H1 (cell line): Measurements from ENCODE around the gene BCAS3. TPM values are rescaled to one million over a fixed set of nuclear protein-coding genes. Genes with fewer than 3 reads are reported as not detected.
A peak's percentile ranks its signal among the peaks of the same experiment; 100 is the strongest.

Experiments
- CTCF ChIA-PET: fragments of 300-600 bp; sonication (Branson Sonifier 250); formaldehyde crosslinking; loops from one replicate; lab custom pipeline; 2021; ENCODE audit not compliant: partially characterized antibody; lab: Charles Lee
- POLR2A ChIA-PET: fragments of 300-600 bp; sonication (Branson Sonifier 250); formaldehyde crosslinking; loops from one replicate; lab custom pipeline; 2021; ENCODE audit warnings: inconsistent platforms; ENCODE audit not compliant: partially characterized antibody; lab: Charles Lee
- DNase-seq, 2 experiments: peaks; one replicate each; pipeline versions ENCODE4 v3.0.0 to v3.0.0-alpha.2; 2010 to 2022; ENCODE audit warnings: low spot score in 2 of 2, low read depth in 1 of 2, mixed read lengths in 1 of 2
- FAIRE-seq: peaks from 2 replicates; lab custom pipeline; 2011; peaks lifted over from hg19 to GRCh38; lab: Jason Lieb, UNC
- H2AFZ ChIP-seq: 2 replicates; pipeline ENCODE4 v1.8.1; 2012; ENCODE audit warnings: low read length, inconsistent platforms
- H2AK5ac ChIP-seq: 2 replicates; pipeline ENCODE4 v1.6.1; 2013; ENCODE audit warnings: low read depth, low read length
- H2BK120ac ChIP-seq: replicated peaks from 2 replicates; pipeline ENCODE3; 2013; ENCODE audit warnings: low read depth, low read length, inconsistent platforms
- H2BK12ac ChIP-seq: 2 replicates; pipeline ENCODE4 v1.6.1; 2013; ENCODE audit warnings: low read depth, low read length
- H2BK15ac ChIP-seq: 2 replicates; pipeline ENCODE4 v1.6.1; 2013; ENCODE audit warnings: low read length
- H2BK20ac ChIP-seq: 2 replicates; pipeline ENCODE4 v1.6.1; 2013; ENCODE audit warnings: low read length
- H2BK5ac ChIP-seq: 2 replicates; pipeline ENCODE4 v1.6.1; 2013; ENCODE audit warnings: low read depth, low read length
- H3K14ac ChIP-seq: 2 replicates; pipeline ENCODE4 v1.6.1; 2013; ENCODE audit warnings: inconsistent platforms; ENCODE audit not compliant: insufficient read length
- H3K18ac ChIP-seq: 2 replicates; pipeline ENCODE4 v1.6.1; 2013; ENCODE audit warnings: low read length; ENCODE audit errors: extremely low read depth
- H3K23ac ChIP-seq: 2 replicates; pipeline ENCODE4 v1.6.1; 2013; ENCODE audit warnings: inconsistent platforms; ENCODE audit not compliant: insufficient read length
- H3K23me2 ChIP-seq: 2 replicates; pipeline ENCODE4 v1.6.1; 2013; ENCODE audit warnings: low read depth, low read length
- H3K27ac ChIP-seq: 2 replicates; pipeline ENCODE4 v1.6.1; 2011; ENCODE audit warnings: low read depth, low read length, inconsistent platforms
- H3K27me3 ChIP-seq, 4 experiments: replicated peaks in 1 of 4; 1 replicate in 1 of 4; 2 replicates in 3 of 4; pipeline versions ENCODE4 v1.6.1 to v1.8.1; 2011 to 2013; ENCODE audit warnings: low read length in 3 of 4, mild to moderate bottlenecking in 3 of 4, inconsistent platforms in 2 of 4, mixed read lengths in 2 of 4, moderate library complexity in 1 of 4; ENCODE audit not compliant: control insufficient read depth in 3 of 4, insufficient read depth in 3 of 4; ENCODE audit errors: extremely low read depth in 1 of 4
- H3K36me3 ChIP-seq, 4 experiments: 2 replicates each; pipeline versions ENCODE4 v1.6.1 to v1.8.1; 2011 to 2013; ENCODE audit warnings: mild to moderate bottlenecking in 4 of 4, low read length in 3 of 4, moderate library complexity in 2 of 4, control low read depth in 1 of 4, inconsistent platforms in 1 of 4; ENCODE audit not compliant: insufficient read depth in 4 of 4, control insufficient read depth in 2 of 4
- H3K4ac ChIP-seq: replicated peaks from 2 replicates; pipeline ENCODE3; 2013; ENCODE audit warnings: low read length, low read depth, mixed read lengths, inconsistent platforms; ENCODE audit not compliant: insufficient read length
- H3K4me1 ChIP-seq, 4 experiments: replicated peaks in 1 of 4; 1 replicate in 1 of 4; 2 replicates in 3 of 4; pipeline versions ENCODE4 v1.6.1 to v1.8.1; 2011 to 2013; ENCODE audit warnings: low read length in 3 of 4, inconsistent platforms in 2 of 4, mixed read lengths in 1 of 4; ENCODE audit not compliant: insufficient read depth in 4 of 4, control insufficient read depth in 3 of 4
- H3K4me2 ChIP-seq, 2 experiments: 2 replicates each; pipeline versions ENCODE4 v1.6.1 to v1.8.1; 2011 to 2013; ENCODE audit warnings: low read depth in 2 of 2, low read length in 2 of 2, control low read depth in 1 of 2, inconsistent platforms in 1 of 2, mild to moderate bottlenecking in 1 of 2; ENCODE audit not compliant: insufficient read depth in 1 of 2
- H3K4me3 ChIP-seq, 4 experiments: fragments of 200-600, 300-600 bp in 1 of 4; sonication (generic), shearing (Covaris generic), sonication (Bioruptor Twin) in 1 of 4; 2 replicates each; pipeline versions ENCODE4 v1.5.1 to v1.8.1; 2011 to 2016; ENCODE audit warnings: low read length in 4 of 4, low read depth in 3 of 4, control low read depth in 2 of 4, inconsistent platforms in 2 of 4, mild to moderate bottlenecking in 2 of 4, mixed read lengths in 1 of 4, moderate library complexity in 1 of 4; ENCODE audit not compliant: insufficient read depth in 2 of 4; ENCODE audit errors: extremely low read depth in 1 of 4
- H3K56ac ChIP-seq: replicated peaks from 2 replicates; pipeline ENCODE3; 2013; ENCODE audit warnings: low read depth, mild to moderate bottlenecking, mixed read lengths, low read length, inconsistent platforms; ENCODE audit not compliant: insufficient read length
- H3K79me1 ChIP-seq: 2 replicates; pipeline ENCODE4 v1.6.1; 2013; ENCODE audit warnings: low read depth, low read length, control low read depth
- H3K79me2 ChIP-seq, 2 experiments: 2 replicates each; pipeline versions ENCODE4 v1.6.1 to v1.8.1; 2012 to 2013; ENCODE audit warnings: low read length in 2 of 2, mild to moderate bottlenecking in 2 of 2, inconsistent platforms in 1 of 2; ENCODE audit not compliant: insufficient read depth in 2 of 2, control insufficient read depth in 1 of 2
- H3K9ac ChIP-seq, 4 experiments: replicated peaks in 1 of 4; 1 replicate in 1 of 4; 2 replicates in 3 of 4; pipeline versions ENCODE4 v1.6.1 to v1.8.1; 2011 to 2013; ENCODE audit warnings: low read depth in 3 of 4, low read length in 3 of 4, control low read depth in 2 of 4, mild to moderate bottlenecking in 2 of 4, moderate library complexity in 2 of 4, inconsistent platforms in 1 of 4; ENCODE audit errors: extremely low read depth in 1 of 4
- H3K9me3 ChIP-seq, 2 experiments: 2 replicates each; pipeline versions ENCODE4 v1.6.1 to v1.8.1; 2012 to 2013; ENCODE audit warnings: mild to moderate bottlenecking in 2 of 2, moderate library complexity in 2 of 2, control low read depth in 1 of 2, inconsistent platforms in 1 of 2, low read depth in 1 of 2, low read length in 1 of 2, mixed read lengths in 1 of 2; ENCODE audit not compliant: insufficient read depth in 2 of 2
- H4K20me1 ChIP-seq, 2 experiments: replicated peaks in 1 of 2; 2 replicates each; pipeline versions ENCODE3 to v1.8.1; 2011 to 2013; ENCODE audit warnings: inconsistent platforms in 2 of 2, low read length in 2 of 2, mild to moderate bottlenecking in 1 of 2; ENCODE audit not compliant: insufficient read depth in 2 of 2, control insufficient read depth in 1 of 2
- H4K5ac ChIP-seq: 2 replicates; pipeline ENCODE4 v1.6.1; 2013; ENCODE audit warnings: low read length, low read depth, mixed read lengths, inconsistent platforms; ENCODE audit not compliant: insufficient read length
- H4K8ac ChIP-seq: 2 replicates; pipeline ENCODE4 v1.8.0; 2013; ENCODE audit warnings: mild to moderate bottlenecking, moderate library complexity, low read length, inconsistent platforms; ENCODE audit not compliant: insufficient read depth; ENCODE audit errors: extremely low read depth
- H4K91ac ChIP-seq: replicated peaks from 2 replicates; pipeline ENCODE3; 2013; ENCODE audit warnings: low read length, mixed read lengths, inconsistent platforms; ENCODE audit not compliant: insufficient read length
- ASH2L ChIP-seq: fragments of 200-600, 300-600 bp; sonication (generic); IDR thresholded peaks from one replicate; pipeline ENCODE4 v1.7.1; 2017; ENCODE audit warnings: low read length
- BRCA1 ChIP-seq: IDR thresholded peaks from 2 replicates; pipeline ENCODE4 v1.6.1; 2012; ENCODE audit warnings: low read depth, low read length, improper control_type of control experiment
- CTCF ChIP-seq, 3 experiments: IDR thresholded peaks; 1 replicate in 2 of 3; 2 replicates in 1 of 3; pipeline versions ENCODE4 v1.5.1 to v1.6.1; 2011; ENCODE audit warnings: low read length in 3 of 3, mild to moderate bottlenecking in 3 of 3, inconsistent platforms in 2 of 3, low read depth in 1 of 3, moderate library complexity in 1 of 3; ENCODE audit not compliant: insufficient read depth in 1 of 3; ENCODE audit errors: control extremely low read depth in 1 of 3
- HDAC6 ChIP-seq: IDR thresholded peaks from one replicate; pipeline ENCODE4 v1.7.1; 2012; ENCODE audit warnings: low read depth, mild to moderate bottlenecking, inconsistent platforms, low read length, moderate library complexity
- PHF8 ChIP-seq: fragments of 200-600 bp; sonication (generic); conservative IDR thresholded peaks from 2 replicates; pipeline ENCODE4 v1.7.1; 2012; ENCODE audit warnings: low read depth, mild to moderate bottlenecking, inconsistent platforms, low read length, moderate library complexity
- TBP ChIP-seq: IDR thresholded peaks from 2 replicates; pipeline ENCODE4 v1.6.1; 2011; ENCODE audit warnings: low read depth, low read length, improper control_type of control experiment
- ZNF274 ChIP-seq: IDR thresholded peaks from 2 replicates; pipeline ENCODE4 v1.7.0; 2012; ENCODE audit warnings: low read length, borderline replicate concordance; ENCODE audit errors: extremely low read depth
- WGBS, 2 experiments: shearing (Covaris generic) in 1 of 2; methylation state at CpG; one replicate each; pipeline versions ENCODE4 v1.1.6 to v1.1.7; 2013 to 2015; ENCODE audit warnings: low lambda C conversion rate in 2 of 2, mixed read lengths in 2 of 2, inconsistent platforms in 1 of 2, low coverage in 1 of 2, missing lambda C conversion rate in 1 of 2; ENCODE audit not compliant: insufficient replicate concordance in 2 of 2, insufficient coverage in 1 of 2, insufficient read length in 1 of 2; ENCODE audit errors: extremely low coverage in 1 of 2, missing lambda C conversion rate in 1 of 2; 5-methylcytosine and 5-hydroxymethylcytosine counted together
- polyA plus RNA-seq, 7 experiments: library from polyadenylated mRNA; depleted of rRNA in 3 of 7; stranded (reverse) in 5 of 7; unstranded in 2 of 7; fragments of >200 nt in 5 of 7; fragments of 200-250 nt in 2 of 7; gene quantifications; 1 replicate in 5 of 7; 2 replicates in 1 of 7; 4 replicates in 1 of 7; pipeline versions ENCODE4 v1.2.1 to v1.2.3, GENCODE V29; 2011 to 2013; ENCODE audit warnings: missing spikeins in 2 of 7, mixed read lengths in 2 of 7
- total RNA-seq: library from RNA; stranded (reverse); fragmentation: NEBNext Ultra II Directional; extraction: Animal tissue kit (Norgen Biotek cat#: 25700); gene quantifications from 2 replicates; pipeline ENCODE4 v1.2.1, GENCODE V29; 2021

Gene BCAS3
- total and polyA plus RNA-seq, 2 of the 8 experiments (the other 6 are each of a cell fraction or from before 2014, with no cell fraction given): 9.9 to 13.3 TPM

GRCh38 chr17:60769327-60769726, 91.7 kb downstream of the BCAS3 start:
- Histone ChIP-seq H3K79me1 (no peaks in the 10 kb centered on the region), H3K27ac (peak overlapping the region; percentile 25; the same call in 1 of the 2 replicates), H3K56ac (no peak overlapping the region), H3K4me3 (no peak overlapping the region), H4K20me1 (no peaks in the 10 kb centered on the region), H2AK5ac (no peak overlapping the region), H4K8ac (peak overlapping the region; percentile 57; the same call in 1 of the 2 replicates), H2BK120ac (no peak overlapping the region), H3K14ac (no peak overlapping the region), H3K23me2 (no peaks in the 10 kb centered on the region), H4K91ac (peak overlapping the region; percentile 65), H3K36me3 (no peaks in the 10 kb centered on the region), H2BK20ac (no peak overlapping the region), H3K9ac (no peak overlapping the region), H3K18ac (no peak overlapping the region), H3K4me2 (no peak overlapping the region), H3K4me1 (no peaks in the 10 kb centered on the region), H2AFZ (no peak overlapping the region), H3K23ac (no peak overlapping the region), H3K79me2 (no peaks in the 10 kb centered on the region), H3K27me3 (no peaks in the 10 kb centered on the region), H2BK15ac (peak overlapping the region; percentile 81), H2BK5ac (peak overlapping the region; percentile 66), H2BK12ac (0 out of 2 replicates have a peak overlapping the region, but pooled peaks have one; percentile 39), H3K4ac (no peak overlapping the region), H3K9me3 (peaks cover 0 to 7% of the 10 kb centered on the region in 2 experiments; a peak in 1 of 4 replicates), H4K5ac (no peak overlapping the region)
- ChIA-PET CTCF (interaction anchor here (0.9 kb wide), 1 partner anchor 130 kb away, joined by 3 read pairs; no protein-coding TSS in a partner anchor), POLR2A (no interaction called here)
- no peak for TF ChIP-seq ASH2L
- no peak for TF ChIP-seq ZNF274
- no peak for TF ChIP-seq TBP
- no peak for TF ChIP-seq BRCA1
- TF ChIP-seq CTCF (IDR thresholded peaks at IDR 0.05; ENCODE audit: control extremely low read depth in 1 of 3, insufficient read depth in 1 of 3, low read depth in 1 of 3, low read length in 3 of 3): no peak
- no peak for TF ChIP-seq HDAC6
- TF ChIP-seq PHF8: no peak
- FAIRE-seq (no peak), DNase-seq (no peak)
- WGBS, 2 experiments: 82% methylated on average over 3 of the region's 3 CpGs; no CpG with 5 or more reads in 1 of the 2 experiments
